NB4 (cell line): ENCODE measurements around the gene PGLYRP4.

Source experiments
- DNase-seq: peaks from one replicate; pipeline ENCODE4 v3.0.0; 2010; ENCODE audit warnings: low read depth
- H3K4me3 ChIP-seq: one replicate; pipeline ENCODE4 v1.5.1; 2011; ENCODE audit warnings: mild to moderate bottlenecking, low read depth, low read length, moderate library complexity
- MYC ChIP-seq: IDR thresholded peaks from 2 replicates; pipeline ENCODE4 v1.6.1; 2011; ENCODE audit warnings: low read depth, low read length
- POLR2A ChIP-seq: IDR thresholded peaks from 2 replicates; pipeline ENCODE4 v1.6.1; 2011; ENCODE audit warnings: mild to moderate bottlenecking; ENCODE audit not compliant: insufficient read length; ENCODE audit errors: extremely low read depth
- TF ChIP-seq, protein P1 (sequence below): IDR thresholded peaks from 2 replicates; pipeline ENCODE4 v1.6.1; 2011; ENCODE audit warnings: low read depth, low read length
- TF ChIP-seq, protein P2 (sequence below): IDR thresholded peaks from one replicate; pipeline ENCODE4 v1.5.1; 2012; ENCODE audit warnings: low read depth, low read length

PGLYRP4 gene, protein sequence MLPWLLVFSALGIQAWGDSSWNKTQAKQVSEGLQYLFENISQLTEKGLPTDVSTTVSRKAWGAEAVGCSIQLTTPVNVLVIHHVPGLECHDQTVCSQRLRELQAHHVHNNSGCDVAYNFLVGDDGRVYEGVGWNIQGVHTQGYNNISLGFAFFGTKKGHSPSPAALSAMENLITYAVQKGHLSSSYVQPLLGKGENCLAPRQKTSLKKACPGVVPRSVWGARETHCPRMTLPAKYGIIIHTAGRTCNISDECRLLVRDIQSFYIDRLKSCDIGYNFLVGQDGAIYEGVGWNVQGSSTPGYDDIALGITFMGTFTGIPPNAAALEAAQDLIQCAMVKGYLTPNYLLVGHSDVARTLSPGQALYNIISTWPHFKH

DNA sequence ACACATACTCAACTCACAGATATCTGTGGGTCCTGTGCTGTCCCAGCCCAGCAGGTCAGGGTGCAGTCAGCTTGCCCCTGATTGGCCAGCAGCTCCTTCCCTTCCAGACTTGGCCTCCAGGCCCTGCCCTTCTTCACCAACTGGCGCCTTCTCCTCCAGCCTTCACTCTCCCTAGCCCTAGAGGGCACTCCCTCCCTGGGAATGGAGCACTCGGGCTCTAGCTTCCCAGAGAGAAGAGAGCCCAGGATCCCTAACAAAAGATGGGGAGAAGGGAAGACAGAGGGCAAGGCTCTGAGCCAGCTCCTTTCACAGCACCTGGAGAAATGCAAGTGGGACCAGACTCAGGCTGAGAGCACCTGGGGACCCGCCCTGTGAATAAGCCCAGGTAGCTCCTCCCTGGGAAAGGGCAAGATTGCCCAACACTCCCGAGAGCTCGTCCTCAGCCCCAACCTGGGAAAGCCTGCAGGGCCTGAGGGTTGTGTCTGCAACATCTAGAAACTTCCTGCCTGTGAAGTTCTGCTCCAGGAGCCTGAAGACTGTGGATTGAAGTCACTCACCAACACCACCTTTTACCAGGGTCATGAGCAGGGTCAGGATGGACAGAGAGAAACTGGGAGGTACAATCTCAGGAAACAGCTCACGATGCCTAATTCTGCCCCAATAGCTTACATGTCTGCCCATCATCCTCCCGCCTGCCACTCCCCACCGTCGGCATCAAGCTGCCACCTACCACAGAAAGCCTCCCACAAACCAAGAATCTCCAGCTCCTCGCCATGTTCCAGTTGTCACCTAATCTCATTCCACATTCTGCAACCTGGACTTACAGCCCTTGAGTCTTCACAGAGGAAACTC, at the start of gene PGLYRP4:
Gene PGLYRP4, minus strand, starts transcription at position 331 of the 852 bp plus-strand sequence. CDS start 909 bp downstream, outside the sequence.
- H3K4me3 ChIP-seq: no peak within 1 kb of the TSS
- DNase-seq: no peak
- TF ChIP-seq MYC: no peak
- TF ChIP-seq, protein P1, sequence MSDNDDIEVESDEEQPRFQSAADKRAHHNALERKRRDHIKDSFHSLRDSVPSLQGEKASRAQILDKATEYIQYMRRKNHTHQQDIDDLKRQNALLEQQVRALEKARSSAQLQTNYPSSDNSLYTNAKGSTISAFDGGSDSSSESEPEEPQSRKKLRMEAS: no peak
- TF ChIP-seq POLR2A: no peak
- TF ChIP-seq, protein P2, sequence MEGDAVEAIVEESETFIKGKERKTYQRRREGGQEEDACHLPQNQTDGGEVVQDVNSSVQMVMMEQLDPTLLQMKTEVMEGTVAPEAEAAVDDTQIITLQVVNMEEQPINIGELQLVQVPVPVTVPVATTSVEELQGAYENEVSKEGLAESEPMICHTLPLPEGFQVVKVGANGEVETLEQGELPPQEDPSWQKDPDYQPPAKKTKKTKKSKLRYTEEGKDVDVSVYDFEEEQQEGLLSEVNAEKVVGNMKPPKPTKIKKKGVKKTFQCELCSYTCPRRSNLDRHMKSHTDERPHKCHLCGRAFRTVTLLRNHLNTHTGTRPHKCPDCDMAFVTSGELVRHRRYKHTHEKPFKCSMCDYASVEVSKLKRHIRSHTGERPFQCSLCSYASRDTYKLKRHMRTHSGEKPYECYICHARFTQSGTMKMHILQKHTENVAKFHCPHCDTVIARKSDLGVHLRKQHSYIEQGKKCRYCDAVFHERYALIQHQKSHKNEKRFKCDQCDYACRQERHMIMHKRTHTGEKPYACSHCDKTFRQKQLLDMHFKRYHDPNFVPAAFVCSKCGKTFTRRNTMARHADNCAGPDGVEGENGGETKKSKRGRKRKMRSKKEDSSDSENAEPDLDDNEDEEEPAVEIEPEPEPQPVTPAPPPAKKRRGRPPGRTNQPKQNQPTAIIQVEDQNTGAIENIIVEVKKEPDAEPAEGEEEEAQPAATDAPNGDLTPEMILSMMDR: no peak

DNA sequence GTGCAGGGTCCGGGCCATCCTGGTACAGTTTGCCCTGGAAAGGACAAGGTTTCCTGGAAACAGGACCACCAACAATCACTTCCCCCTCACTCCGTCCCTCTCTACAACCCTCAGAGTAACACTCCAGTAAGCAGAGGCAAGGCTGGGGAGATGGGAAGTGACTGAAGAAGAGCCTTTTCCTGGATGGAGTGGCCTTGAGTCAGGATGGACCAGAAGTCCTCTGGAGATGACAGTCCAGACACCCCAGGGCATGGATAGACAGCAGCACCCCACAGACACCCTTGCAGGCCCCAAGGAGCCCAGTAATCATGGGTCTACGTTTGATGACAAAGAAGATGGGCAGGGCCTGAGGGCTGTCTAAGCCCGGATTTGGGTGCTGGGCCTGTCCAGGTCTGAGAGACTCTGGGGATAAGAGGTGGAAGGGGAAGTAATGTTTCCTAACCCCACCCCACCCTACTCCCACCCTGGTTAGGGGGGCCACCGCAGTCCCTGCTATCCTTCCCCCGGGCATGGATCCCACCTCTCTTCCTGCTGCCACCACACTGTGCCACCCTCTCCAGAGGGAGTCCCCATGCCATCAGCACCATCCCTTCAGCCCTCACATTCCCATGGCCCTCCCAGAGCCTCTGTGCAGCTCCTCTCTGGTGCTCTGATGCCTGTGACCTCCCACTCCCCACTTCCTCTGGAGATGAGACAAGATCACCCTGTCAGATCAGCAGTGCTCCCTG, 49.4 kb upstream of the PGLYRP4 start:
- H3K4me3 ChIP-seq: no peak overlapping the region
- TF ChIP-seq, protein P2: no peak
- TF ChIP-seq POLR2A: no peak
- TF ChIP-seq MYC: no peak
- TF ChIP-seq, protein P1: no peak
- DNase-seq: no peak

DNA sequence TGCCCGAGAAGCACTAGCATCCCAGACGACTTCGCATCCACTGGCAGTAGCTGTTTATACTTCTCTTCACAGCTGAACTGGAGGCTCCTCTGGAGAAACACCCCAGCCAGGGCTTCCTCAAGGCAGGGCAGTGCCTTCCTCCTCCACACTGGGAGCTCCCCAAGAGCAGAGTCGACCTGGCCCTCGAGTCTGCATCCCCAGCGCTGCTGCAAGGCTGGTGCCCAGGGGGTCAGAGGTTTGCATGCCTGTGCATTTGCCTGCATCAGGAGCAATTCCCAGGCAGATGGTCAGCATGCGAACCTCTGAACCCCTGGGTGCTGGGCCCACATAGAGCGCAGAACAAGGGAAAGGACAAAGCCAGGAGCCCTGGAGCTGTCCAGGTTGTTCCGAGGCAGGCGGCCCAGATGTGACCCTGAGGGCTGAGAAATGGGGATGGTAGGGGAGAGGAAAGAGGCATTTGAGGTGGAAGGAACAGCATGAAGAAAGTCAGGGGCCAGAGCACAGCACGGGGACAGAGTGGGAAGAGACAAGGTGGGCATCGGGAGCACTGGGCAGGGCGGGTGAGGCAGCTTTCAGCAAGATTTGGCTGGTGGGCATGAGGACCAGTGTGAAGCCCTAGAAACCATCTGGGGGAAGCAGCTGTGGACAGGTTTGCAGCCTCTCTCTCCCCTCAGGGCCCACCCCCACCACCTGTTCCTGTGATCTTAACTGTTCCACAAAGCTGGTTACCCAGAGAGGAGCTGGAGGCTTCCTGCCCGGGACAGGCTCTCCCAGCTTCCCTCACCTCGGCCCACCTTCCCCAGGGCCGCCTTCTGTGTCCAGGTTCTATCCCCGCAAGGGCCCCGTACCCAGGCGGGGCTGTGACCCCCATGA, 48.6 kb upstream of the PGLYRP4 start:
- TF ChIP-seq MYC: no peak
- TF ChIP-seq, protein P2: no peak
- no peak for TF ChIP-seq POLR2A
- TF ChIP-seq, protein P1: no peak
- H3K4me3 ChIP-seq: no peak overlapping the region
- DNase-seq: no peak

DNA sequence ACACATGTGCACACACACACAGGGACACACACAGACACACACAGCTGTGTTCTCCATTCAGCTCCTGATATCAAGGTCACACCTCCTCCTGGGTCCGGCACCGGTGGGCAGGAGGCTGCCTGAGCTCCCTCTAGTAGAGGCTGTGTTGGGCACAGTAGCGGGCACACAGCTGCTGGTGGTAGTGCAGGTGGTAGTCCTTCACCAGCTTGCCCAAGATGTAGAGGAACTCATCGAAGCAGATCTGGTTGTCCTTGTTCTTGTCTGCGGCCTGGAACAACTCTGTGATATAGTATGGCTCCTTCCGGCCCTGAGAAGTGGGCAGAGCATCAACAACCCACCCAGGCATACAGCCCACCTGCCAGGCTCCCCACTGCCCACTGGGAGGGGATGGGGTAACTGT, 47.8 kb upstream of the PGLYRP4 start:
- no peak for DNase-seq
- TF ChIP-seq, protein P1: no peak
- TF ChIP-seq, protein P2: no peak
- no peak for TF ChIP-seq MYC
- no peak for TF ChIP-seq POLR2A
- no peak overlapping the region for H3K4me3 ChIP-seq

DNA sequence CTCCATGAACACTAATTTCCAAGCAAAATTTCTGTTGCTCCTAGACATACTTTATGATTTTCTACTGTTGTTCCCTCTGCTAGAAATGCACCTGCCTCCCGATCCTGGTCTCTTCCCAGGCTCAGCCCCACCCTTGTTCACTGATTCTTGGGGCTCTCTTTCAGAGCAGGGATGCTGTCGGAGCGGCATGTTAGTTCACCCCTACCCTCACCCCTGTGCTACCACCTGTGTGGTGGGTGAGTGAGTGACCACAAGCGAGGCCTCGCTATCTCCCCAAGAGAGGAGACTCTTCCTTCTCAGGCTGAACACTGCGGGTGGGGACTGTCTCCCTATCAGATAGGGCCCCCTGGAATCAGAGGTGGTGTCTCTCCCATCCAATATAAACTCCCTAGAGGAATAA, 47.1 kb upstream of the PGLYRP4 start:
- H3K4me3 ChIP-seq: no peak overlapping the region
- TF ChIP-seq POLR2A (no peak), MYC (no peak)
- TF ChIP-seq, protein P1: no peak
- TF ChIP-seq, protein P2: no peak
- no peak for DNase-seq
